Measurements from ENCODE around the gene NLRP4.
"Not testable (repeated sequence)": the region's sequence is repeated elsewhere in the genome, so short reads cannot be mapped to it uniquely, and the experiment has no call there.

The NLRP4 gene

DNA sequence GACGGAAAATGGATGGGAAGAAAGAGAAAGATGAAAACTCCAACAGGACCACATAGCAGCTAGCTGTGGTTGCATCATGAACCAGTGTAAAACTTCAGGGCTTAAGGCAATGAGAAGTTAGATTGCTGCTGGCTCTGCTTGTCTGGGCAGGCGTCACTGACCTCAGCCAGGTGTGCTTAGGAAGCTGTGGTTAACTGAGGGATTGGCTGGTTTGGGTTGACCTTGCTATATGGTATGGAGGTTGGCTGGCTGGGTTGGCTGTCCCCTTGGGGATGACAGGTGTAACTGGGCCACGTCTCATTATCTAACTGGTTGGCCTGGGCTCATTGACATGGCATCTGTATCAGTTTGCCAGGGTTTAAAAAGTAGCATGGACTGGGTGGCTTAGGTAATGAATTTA, 40.9 kb downstream of the NLRP4 start:
- DNase-seq (ENCODE audit: low read depth), result no peak

DNA sequence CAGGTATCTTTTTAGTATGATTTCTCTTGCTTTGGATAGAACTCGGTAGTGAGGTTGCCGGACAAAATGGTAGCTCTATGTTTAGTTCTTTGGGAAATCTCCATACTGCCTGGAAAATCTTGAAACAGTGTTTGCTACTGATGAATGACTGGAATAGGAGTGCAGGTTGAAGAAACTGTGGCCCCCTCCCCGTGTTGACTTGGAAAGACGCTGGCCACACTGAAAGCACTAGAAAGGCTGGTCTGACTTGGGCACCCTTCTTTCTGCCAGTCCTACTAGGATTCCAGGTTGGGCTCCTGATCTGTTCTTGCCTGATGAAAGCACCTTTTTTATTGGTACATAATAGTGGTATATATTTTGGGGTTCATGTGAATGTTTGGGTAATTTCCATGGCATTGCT, 46.3 kb downstream of the NLRP4 start:
- DNase-seq (ENCODE audit: low read depth), result no peak

DNA sequence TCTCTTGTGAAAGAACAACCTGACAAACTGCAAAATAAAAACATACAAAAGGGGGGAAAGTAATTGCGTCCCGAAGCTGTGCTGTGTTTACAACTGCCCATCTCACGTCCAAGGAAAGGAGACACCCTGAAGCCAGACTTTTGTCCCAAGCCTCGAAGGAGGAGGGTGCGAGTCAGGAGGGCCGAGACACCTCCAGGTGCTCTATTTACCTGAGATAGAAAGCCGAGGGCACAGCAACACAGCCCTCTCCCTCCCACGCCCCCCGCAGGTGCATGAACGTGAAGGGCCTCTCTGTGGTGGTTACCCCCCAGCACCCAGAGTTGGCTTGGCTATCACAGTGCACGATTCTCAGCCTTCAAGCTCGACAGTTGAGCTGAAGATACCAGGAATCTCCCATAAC, 62.6 kb downstream of the NLRP4 start:
- DNase-seq (ENCODE audit: low read depth), result no peak

DNA sequence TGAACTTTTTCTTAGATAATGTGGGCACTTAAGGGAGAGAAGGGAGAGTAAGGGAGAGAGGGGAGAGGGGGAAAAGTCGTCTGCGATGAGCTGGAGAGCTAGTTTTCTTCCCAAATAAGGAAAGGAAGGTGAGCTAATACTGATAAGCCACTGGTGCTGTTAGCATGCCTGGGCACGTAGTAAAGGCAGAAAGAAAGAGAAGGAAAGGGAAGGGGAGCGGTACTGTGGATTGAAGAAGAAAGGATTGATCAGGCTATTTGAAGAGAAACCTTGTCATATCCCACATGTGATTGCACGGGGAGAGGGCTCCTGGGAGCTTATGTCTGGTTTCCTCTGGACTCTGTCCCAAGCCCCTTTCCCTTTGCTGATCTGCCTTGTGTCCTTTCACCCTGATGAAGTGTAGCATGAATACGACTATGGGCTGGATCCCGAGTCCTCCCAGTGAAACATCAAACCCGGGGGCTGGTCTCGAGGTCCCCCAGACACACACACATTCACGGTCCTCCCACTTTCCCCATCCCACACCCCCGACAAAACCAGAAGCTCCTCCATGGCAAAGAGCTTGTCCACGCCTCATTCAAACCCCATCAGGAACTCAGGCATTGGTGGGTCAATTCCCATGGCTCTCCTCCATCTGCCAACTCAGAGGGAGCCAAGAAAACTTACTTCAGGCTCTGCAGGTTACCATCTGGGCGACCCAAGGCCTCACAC, 65.2 kb downstream of the NLRP4 start:
- DNase-seq (ENCODE audit: low read depth), result no peak

DNA sequence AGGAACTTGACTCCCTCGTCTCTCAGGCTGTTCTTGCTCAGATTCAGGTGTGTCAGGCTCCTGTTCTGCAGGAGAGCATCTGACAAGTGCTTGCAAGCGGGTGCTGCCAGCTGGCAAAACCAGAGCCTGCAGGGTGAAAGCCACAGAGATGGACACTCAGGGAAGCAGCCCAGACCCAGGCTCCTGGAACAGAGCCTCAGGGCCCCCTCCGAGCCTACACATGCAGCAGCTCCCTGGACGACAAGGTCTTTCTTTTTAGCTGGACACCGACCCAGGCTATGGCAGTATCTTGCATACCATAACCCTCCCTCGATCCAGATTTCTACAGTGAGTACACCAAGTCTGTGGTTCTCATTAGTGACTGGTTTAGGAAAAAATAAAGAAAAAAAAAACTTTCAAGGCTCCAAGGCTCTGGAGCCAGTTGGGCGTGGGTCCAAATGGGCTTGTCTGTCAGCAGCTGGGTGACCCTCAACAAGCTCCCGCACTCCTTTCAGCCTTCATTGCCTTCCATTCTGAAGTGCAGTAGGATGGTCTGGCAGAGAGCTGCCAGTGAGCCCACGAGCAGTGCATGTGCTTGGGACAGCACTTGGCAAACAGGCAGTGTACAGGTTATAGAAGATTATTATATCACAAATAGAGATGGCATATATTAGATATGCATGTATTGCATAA, 65.9 kb downstream of the NLRP4 start:
- DNase-seq (ENCODE audit: low read depth), result no peak

DNA sequence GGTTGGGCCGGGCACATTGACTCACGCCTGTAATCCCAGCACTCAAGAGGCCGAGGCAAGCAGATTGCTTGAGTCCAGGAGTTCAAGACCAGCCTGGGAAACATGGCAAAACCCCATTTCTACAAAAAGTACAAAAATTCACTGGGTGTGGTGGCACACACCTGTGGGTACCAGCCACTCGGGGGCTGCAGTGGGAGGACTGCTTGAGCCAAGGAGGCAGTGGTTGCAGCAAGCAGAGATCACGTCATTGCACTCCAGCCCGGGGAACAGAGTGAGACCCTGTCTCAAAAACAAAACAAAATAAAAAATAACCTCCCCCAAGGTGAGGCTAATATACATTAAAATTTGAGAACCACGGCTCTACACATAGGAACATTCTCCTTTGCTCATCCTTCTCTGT, 70.9 kb downstream of the NLRP4 start:
- no peak for DNase-seq (ENCODE audit: low read depth)

DNA sequence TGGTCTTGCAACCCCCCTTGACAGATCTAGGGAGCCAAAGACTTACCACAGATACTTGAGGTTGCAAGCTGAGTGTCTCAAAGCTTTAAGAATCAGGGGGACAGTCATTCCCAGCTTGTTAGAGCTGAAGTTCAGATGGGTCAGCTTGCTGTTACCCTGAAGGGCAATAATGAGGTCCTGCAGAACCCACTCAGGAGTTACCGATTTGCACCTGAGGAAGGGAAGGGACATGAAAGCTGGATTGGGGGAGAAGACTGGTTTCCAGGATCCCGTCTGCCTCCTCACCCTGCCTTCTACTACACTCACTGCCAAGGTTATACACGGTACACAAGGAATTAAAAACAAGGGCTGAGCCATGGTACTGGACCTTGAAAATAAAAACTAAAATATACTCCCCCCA, 71.4 kb downstream of the NLRP4 start:
- DNase-seq (ENCODE audit: low read depth), result no peak

DNA sequence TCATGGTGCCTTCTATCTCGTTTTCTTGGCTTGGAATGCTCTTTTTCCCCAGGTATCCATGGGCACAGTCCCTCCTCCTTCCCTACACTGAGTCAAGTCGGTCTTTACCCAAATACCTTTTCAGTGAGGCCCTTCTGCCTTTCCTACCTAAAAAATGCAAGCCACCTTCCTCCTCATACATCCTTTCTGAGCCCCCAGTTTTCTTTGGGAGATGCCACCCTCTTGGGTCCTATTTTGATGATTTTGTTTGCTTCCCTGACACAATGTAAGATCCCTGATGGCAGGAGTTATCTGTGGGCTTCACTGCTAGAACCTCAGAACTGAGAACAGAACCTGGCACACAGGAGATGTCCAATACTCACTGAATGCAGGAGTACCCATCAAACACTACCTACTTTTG, 73.5 kb downstream of the NLRP4 start:
- DNase-seq (ENCODE audit: low read depth), result no peak

DNA sequence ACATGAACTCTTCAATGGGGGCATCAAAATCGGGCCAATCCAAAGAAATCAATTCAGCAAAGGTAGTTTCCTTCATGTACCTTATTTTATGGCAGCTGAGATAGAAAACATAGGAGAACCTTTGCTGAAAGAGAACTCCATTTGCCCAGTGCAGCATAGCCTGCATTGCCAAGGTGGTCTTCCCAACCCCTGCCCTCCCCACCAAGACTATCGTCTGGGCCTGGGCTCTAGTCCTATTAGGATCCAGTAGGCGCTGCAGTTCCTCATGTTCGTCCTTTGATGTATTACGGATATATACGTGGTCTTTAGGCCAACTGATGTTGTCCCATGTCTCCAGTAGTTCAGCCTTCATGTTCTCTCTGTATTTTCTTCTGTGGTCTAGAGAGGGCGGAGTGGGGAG, 76.6 kb downstream of the NLRP4 start:
- DNase-seq (ENCODE audit: low read depth), result no peak

DNA sequence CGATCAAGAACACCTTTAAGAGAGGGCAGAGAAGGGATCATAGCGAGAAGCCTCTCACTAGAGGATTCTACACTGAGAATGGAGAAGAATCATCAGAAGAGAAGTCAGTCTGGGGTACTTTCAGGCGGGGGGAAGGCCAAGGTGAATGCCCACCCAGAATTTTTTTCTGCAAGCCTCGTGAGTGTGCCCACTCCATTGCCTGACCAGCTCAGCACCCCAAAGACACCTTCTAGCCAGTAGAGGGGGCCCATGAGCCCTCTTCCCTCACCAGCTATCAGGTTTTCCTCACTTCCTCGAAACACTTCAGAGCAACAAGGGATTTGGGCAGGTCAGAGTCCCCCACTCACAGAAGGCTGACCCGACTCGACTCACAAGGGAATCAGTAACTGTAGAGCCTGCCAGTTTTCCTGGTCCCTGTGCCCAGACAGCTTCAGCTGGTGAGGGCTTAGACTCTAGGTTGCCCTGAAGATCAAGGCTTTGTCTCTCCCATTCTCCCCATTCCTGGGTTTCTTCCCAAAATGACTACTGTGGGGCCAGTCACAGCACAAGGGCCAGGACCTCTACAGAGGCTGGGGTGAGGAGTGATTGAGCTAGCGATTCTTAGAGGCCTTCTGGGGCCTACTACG, 77.4 kb downstream of the NLRP4 start:
- no peak for DNase-seq (ENCODE audit: low read depth)

DNA sequence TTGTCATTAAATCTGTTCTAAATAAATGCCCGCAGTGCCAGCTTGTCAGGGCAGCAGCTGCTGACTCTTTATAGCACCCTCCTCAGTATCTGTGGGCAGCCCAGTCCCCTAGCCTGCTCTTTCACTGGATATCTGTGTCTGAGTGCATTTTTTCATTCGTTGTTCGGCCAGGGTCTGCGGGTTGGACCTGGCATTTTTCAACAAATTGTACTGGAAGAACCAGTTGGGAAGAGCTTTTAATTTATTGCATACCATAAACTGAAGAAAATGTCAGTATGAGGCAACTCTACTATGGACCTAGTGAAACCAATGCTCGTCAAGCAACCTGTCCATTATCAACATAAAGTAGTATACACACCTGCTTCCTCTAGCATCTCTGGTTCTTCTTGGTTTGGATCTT, 87.2 kb downstream of the NLRP4 start:
- no peak for DNase-seq (ENCODE audit: low read depth)

DNA sequence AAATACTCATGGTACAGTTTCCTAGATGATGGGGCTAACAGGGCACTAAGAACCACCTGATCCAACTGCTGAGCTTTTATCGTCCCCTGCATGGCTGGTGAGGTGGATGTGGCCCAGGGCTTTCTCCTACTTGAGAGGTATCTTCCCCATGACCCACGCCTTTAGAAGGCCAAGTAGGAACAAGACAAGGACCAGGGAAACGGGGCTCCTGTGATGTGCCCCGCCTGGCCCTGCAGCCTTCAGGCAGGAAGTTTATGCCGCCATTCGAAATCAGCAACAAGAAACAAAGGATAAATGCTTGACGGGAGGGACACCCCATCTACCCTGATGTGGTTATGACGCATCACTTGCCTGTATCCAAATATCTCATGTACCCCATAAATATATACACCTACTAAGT, 91.7 kb downstream of the NLRP4 start:
- DNase-seq (ENCODE audit: low read depth), result no peak

DNA sequence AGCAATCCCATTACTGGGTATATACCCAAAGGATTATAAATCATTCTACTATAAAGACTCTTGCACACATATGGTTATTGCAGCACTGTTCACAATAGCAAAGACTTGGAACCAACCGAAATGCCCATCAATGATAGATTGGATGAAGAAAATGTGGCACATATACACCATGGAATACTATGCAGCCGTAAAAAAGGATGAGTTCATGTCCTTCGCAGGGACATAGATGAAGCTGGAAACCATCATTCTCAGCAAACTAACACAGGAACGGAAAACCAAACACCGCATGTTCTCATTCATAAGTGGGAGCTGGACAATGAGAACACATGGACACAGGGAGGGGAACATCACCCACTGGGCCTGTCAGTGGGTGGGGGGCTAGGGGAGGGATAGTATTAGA, 92.9 kb downstream of the NLRP4 start:
- DNase-seq (ENCODE audit: low read depth), result not testable (repeated sequence)

DNA sequence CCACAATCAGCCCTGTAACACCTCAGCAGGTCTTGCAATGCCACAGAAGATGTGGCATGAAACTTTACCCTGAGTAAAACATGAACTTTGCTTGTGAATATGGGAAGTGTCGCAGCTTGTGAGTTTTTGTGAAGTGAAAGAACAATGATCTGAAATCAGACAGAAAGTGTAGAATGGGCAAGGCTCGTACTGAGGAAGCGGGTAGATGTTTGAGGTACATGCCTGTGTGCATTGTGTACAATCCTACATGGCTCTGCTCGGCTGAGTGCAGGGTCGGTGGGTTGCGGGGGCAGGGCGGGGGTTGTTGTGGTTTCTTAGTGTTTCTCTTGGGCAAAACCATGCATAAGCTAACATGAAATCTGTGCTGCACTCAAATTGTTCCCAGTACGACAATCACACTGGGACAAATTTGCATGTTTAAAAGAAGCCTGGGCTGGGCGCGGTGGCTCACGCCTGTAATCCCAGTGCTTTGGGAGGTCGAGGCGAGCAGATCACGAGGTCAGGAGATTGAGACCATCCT, 94.7 kb downstream of the NLRP4 start:
- no peak for DNase-seq (ENCODE audit: low read depth)

All from GM04503 (cell line).